GM21526 (cell line): Measurements from ENCODE around the gene STARD7.
"Not testable (repeated sequence)": the region's sequence is repeated elsewhere in the genome, so short reads cannot be mapped to it uniquely, and the experiment has no call there.

Experiments
- ATAC-seq: cut with Tn5 transposase; IDR thresholded peaks from one replicate; pipeline ENCODE4 v1.9.1; 2021; ENCODE audit warnings: moderate library complexity; ENCODE audit not compliant: unreplicated experiment, low FRiP score

The STARD7 gene

DNA sequence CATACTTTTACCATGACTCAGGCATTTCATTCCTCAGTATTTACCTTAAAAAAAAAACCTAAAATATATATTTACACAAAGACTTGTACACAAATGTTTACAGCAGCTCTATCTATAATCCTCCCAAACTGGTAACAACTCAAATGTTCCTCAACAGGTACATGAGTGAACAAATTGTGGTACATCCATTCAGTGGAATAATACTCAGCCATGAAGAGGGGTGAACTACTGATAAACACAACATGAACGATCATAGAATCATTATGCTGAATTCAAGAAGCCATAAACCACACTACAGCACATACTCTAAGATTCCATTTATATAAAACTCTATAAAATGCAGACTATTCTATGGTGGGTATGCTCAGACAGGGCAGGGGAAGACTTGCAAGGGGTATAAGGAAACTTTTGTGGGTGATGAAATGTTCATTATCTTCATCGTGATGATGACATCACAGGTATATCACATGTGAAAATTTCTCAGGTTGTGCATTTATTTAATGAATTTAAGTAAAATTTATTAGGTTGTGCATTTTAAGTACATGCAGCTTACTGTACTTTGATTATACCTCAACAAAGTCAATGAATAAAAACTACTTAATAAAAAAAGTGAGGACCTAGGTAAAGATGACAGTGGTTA, 38.6 kb downstream of the STARD7 start:
- no peak for ATAC-seq

DNA sequence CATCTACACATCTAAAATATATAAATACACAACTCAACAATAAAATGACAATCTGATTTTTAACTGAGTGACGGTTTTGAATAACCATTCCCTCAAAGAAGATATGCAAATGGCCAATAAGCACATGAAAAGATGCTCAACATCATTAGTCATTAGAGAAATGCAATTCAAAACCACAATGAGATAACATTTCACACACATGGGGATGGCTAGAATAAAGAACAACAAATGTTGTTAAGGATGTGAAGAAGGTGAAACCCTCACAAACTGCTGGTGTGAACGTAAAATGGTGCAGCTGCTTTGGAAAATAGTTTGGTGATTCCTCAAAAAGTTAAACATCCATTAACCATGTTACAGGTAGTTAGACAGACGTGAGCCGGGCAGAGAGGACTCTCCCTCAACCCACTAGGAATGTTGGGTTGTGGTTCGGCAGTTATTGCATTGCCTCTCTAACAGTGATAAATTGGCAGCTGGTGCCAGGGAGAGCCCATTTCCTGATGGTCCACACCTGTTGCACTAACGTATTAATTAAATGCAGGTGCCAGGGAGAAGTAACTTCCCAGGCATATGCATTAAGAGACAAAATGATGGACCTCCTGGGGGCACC, 41.1 kb downstream of the STARD7 start:
- no peak for ATAC-seq

DNA sequence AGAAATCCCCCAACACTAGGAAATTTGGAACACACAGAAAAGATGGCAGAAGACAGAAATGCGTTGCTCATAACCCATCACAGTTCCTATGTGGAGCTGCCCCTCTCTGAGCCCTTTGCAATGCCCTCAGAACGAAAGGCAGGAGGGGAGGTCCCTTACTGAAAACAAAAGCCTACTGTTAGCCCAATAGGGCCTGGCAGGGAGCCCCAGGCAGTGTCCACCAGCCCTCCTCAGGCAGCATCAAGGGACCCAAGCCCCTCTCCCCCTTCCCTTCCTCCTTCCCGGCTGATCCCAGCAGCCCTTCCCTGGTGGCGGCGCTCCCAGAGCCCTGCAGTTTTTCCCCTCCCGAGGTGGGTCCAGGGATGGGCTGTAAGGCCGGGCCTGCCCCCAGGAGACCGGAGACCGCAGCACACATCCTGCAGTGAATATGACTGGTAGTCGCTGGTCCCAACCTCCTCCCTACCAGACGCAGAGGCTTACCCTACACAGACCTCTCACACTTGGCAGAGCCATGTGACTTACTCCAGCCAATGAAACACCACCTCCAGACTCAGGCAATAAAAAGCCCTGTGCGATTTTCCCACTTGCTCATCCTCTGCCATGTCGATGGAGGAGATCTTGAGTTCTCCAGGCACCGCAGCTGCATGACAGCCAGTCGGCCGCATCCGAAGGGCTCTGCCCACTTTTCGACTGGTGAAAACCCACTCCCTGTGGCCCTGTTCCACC, 44.0 kb downstream of the STARD7 start:
- ATAC-seq = peak; percentile 57

DNA sequence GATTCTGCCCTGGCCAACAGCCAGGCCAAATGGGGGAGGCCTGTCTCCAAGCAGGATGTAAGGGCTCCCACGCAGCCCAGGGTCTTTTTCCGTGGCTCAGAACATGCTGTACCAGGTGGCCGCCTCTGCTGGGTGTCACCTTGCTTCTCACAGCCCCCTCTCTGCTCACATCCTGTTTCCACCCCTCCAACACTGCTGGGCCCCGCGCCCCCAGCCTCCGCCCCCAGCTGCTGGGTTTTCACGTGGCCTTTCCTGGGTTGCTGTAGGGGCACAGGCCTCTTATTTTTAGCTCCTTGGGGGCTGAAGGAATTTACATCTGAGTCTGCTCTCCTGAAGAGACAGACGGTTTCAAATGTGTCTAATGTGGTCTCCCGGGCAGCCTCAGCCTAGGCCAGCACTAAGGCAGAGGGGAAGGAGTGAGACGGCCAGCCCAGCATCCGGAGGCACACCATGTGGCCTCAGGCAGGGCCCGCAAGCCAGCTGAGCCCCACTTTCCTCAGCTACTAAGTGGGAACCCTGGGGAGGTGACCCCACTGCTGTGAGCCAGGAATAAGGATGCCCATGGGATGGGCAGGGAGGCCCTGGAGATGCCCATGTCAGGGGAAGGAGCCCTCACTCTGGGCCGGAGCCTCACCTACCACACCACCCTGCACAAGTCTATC, 44.7 kb downstream of the STARD7 start:
- ATAC-seq = peak; percentile 57

DNA sequence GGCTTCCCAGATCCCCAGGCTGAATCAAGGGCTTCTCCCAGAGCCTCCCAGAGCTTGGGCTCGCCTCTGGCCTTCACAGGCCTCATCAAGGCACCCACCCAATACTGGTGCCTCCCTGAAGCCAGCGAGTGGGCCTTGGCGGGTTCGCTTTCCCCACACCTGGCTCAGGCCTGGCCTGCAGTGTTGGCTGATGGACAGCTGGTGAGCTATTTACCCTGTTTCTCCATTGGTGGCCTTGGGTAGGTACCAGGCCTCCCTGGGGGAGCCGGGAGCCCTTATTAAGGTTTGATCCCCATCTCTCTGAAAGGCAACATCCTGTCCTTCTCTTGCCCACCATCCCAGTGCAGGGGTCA, 45.2 kb downstream of the STARD7 start:
- peak; percentile 14 for ATAC-seq

DNA sequence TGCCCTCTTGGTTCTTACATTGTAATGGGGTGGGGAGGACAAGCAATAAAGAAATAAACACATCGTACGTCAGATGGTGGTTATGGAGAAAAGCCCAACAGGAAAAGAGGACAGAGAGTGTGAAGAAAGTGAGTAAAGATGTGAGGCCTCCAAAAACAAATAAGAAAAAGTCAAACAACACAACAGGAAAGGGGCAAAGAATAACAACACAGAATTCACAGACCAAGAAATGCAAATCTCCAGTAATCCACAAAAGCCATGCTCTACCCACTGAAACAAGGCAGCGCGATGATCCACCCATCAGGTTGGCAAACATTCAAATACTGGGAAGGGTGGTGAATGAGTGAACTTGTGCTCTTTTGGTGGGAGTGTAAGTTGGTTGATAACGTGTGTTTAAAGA, 46.7 kb downstream of the STARD7 start:
- ATAC-seq = no peak

DNA sequence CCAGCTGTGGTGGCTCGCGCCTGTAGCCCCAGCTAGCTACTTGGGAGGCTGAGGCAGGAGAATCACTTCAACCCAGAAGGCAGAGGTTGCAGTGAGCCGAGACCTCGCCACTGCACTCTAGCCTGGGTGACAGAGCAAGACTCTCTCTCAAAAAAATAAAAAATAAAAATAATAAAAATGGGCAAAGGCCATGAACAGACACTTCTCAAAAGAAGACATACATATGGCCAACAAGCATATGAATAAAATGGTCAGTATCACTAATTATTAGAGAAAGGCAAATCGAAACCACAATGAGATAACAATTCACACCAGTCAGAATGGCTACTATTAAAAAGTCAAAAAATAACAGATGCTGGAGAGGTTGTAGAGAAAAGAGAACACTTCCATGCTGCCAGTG, 48.3 kb downstream of the STARD7 start:
- not testable (repeated sequence) for ATAC-seq

DNA sequence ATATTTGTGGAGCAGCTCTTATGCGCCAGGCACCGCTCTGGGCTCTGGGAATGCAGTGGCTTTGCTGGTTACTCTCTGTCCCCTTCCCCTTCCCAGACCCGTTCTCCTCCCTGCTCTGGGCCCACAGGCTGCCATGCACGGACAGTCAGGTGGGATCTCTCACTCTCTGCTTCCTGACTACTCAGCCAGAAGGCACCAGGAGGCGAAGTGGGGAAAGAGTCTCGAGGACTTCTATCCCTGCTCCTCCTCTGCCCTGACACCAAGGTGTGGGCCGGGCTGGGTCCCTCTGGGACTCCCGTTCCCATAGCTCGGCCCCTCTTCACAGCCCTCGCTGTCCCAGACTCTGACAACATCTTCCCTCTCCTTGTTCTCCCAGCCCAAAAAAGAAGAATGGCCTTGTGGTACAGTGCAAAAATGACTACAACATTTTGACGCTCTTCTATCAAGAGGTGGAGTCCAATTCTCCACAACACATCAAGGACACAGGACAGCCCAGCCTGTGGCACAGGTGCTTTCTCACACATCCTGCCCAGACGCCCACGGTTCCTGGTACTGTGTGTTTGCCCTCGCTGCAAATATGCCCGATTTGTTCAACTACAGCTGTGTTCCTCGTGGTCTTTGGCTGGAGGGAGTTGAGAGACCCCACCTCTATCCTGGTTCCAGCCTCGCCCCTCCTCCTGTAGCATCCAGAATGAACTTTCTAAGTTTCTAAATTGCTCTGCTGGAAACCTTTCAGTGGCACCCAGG, 49.4 kb downstream of the STARD7 start:
- ATAC-seq = no peak

DNA sequence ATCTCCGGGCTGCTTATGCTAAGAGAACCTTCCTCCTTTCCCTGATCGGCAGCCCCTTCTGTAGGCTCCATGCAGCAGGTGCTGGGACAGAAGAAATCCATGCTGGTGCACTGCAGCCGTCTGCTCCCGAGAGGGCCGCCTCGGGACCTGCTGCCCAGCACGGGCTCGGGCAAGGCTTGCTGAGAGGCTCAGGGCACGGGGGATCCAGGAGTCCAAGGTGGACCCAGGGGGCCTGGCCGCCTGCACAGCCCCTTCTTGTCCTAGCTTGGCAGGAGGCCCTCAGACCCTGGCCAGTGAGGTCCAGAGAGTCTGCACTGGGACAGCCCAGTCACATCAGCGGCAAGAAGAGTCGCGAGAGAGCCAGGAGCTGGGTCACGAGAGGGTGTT, 50.1 kb downstream of the STARD7 start:
- no peak for ATAC-seq

DNA sequence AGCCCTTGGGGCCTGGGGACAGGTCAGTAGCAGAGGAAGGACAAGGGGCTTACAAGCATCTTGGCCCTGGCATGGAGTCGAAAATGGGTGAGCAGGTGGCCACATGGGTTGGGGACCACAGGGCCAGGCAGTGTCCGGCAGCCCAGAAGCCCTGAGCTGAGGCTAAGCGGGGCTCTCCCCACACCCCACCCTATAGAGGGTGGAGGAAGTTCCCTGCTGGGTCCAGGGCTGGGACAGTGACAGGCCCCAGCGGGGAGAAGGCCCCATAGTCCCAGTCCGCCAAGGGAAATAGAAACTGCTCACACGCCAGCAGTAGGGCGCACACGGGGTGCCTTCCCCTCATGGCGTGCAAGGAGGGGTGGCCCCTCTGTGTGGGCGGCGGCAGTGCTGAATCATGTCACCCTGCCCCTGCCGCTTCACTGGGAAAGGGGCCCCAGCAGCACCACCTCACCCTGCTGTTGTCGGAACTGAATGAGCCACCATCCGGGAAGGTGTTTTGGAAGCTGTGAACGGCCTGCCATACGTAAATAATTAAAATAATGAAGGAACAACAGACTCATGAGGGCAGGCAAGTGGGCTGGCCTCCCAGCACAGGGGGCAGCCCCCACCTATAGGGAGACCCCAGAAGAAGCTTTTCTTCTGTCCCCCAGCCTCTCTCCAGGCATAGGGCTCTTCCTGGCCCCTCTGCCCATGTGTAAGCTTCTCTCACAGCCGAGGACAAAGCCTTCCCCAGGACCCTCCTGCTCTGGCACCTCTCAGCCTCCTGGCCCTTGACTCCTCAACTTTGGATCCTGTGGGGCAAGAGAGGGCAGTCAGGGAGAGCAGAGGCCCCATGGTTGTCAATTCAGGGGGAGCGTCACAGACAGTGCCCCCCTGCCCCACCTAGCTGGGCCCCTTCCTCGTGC, 50.7 kb downstream of the STARD7 start:
- no peak for ATAC-seq

DNA sequence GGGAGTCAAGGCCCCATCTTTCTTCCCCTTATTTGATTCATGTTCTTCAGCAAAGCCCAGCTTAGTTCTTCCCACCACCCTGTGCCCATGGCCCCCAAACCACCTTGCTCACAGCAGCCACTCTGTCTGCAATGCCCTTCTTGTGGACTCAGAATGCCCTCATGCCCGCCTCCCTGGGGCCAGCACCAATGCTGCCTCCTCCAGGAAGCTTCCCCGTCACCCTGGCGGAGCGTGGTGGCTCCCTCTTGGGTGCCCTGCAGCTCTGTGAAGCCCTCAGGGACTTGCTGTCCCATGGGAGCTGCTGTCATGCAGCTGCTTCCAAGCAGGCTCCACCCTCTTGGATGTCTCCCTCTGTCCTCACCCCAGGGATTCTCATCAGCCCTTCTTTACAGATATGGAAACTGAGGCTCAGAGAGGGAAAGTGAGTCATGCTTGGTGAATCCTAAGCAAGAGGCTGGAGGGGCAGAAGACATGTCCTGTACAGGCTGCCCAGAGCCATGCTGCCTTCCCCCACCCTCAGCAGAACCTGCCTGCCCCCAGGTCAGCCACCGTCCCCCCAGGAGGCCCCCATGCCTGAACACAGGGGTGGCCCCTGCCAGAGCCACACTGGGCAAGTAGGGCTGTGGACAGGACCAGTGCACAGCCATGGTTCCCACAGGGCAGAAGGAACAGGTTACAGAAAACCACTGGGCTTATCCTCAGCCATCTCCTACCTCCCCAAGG, 51.5 kb downstream of the STARD7 start:
- no peak for ATAC-seq

DNA sequence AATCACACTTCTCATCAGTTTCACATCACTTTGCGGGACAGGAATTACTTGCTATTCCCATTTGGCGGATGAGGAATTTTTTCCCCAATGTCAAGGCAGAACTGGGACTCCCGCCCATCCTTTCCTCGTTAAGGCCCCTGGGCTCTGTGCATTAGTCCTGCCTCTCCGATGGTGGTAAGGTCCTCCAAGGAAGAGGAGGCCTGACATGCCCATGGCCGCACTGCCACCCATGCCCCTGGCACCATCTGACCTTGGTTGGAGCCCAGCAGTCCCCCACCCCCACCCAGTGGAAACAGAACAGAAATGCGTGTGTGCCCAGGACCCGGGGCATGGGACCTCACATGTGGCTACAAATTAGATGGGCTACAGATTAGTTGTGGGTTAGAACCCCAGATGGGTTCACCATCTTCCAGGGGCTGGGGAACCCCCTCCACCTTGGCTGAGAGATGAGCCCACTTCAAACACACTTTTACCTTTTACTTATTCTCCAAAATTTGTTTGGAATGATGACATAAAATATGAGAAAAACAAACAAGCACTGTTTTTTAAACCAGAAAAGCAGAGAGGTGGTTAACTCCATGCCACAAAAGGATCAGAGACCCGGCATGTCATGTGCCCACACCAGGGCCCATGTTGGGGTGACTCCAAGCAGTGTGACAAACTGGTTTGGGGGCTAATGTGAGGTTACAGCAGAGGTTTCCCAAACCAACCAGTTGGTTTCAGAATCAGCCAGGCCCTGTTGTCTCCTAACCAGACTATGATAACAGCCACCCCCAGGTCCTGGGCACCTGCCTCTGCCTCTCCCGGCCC, 52.4 kb downstream of the STARD7 start:
- no peak for ATAC-seq

DNA sequence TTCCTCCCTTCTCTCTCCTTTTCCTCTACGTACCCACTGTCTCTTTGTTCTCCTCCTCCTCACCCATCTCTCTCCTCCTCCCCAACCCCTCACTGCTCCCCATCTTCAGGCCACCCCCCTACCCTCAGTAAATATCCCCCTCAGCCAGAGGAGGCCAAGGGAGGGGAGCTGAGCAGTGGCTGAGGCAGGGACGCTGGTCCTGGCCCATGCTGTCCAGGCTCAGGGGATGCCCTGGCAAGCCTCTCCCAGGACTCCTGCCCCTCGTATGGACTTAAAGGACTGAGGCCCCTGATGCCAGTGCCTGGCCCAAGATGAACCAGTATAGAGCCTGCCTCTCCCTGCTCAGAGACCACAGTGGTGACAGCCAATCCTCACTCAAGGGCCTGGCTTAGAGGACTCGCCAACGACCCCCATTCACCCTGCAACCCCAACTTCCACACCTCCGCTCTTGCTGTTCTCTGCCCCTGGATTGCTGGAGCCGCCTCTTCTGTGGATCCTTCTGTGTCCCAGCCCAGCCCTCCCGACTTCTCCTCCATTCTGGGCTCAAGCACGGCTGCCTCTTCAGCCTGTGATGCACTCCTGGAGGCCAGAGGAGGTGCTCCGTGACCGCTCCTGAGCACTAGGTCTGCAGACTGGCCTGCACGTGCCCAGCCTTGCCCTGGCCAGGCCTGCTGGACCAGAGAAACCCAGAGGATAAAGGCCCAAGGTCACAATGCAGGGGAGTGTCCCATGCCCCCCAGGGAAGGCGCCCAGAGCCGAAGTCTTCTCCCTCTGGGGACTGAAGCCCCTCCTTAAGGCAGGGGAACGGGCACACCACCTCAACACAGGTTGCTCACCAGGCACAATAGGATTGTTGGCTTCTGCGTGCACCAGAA, 53.9 kb downstream of the STARD7 start:
- no peak for ATAC-seq

DNA sequence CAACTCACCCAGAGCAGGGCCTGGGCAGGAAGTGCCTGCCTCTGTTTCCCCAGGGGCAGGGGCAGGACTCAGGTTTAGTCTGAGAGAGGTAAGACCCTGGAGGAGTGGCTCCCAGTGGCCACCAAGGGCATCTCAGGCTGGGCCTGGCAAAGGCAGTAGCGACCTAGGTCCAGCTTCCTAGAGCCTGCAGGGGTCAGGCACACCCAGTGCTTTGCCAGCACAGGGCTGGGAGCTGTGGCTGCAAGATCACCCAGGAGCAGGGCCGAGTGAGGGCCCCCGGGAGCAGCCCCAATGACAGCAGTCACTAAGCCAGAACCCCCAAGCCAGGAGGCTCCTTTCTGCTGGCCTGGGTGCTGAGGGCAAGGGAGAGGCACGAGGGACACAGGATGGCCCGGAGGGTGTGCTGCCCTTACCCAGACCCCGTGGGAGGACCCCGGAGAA, 54.6 kb downstream of the STARD7 start:
- ATAC-seq = no peak

DNA sequence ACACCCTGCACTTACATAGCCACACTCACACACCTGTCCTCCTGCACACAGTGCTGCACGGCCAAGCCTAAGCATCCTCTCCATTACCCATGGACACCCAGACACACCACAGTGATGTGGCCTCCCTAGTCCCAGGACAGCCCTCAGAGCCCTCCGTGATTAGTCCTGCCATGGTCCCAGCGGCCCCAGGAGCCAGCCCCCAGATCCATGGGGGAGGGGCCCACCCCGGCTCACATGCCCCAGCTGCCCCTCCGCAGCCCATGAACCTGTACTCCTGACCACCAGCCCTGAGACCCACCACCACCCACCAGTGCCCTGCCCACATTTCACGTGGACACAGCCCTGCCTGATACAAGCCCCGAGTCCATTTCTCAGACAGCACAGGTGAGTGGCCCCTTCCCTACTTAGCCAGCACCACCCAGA, 55.3 kb downstream of the STARD7 start:
- no peak for ATAC-seq

DNA sequence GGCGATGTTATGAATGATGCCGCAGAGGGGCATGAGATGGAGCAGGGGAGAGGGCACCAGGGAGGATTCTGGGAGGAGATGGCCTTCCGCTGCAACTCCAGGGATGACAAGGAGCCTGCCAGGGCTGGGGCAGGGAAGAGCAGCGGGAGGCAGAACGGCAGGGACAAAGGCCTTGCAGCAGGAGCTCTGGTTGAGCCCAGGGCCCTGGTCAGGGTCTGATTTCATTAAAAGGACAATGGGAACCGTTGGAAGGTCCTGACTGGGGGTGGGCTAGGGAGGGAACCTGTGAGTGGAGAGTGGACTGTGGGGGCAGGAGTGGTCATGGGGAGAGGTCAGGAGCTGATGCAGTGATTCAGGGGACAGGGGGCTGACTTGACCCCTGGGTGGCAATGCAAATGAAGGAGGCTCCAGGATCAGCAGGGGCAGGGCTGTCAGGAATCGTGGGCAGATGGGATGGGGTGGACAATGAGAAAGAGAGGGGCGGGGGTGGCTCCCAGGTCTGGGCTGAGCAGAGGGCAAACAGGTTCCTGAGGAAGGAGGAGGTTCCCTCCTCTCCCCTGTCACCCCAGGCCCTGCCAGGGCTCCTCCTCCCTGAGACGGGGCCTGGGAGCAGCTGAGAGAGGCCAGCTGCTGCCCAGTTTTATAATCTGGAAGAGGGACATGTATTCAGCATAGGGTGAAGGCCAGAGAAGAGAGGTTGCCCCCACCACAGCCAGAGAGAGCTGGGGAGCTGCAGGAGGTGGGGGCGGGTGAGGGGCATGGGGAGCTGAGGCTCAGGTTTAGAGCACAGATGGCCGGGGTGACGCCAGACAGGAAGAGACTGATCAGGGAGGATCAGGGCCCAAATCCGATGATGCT, 56.1 kb downstream of the STARD7 start:
- no peak for ATAC-seq
